Neural cell (in vitro differentiated cells): ENCODE measurements around the gene ZNF621.

Experiments used
- CTCF ChIP-seq: fragments of 450-650 bp; IDR thresholded peaks from 2 replicates; pipeline ENCODE4 v1.5.1; 2014; ENCODE audit warnings: antibody characterized with exemption, mild to moderate bottlenecking, moderate library complexity; ENCODE audit not compliant: poor library complexity, severe bottlenecking
- EP300 ChIP-seq: fragments of 450-650 bp; conservative IDR thresholded peaks from 2 replicates; pipeline ENCODE4 v1.6.1; 2014; ENCODE audit warnings: antibody characterized with exemption, mild to moderate bottlenecking, moderate library complexity; ENCODE audit not compliant: poor library complexity, severe bottlenecking
- EZH2 ChIP-seq: fragments of 200-600, 300-800 bp; shearing (Covaris generic), sonication (generic); IDR thresholded peaks from 2 replicates; pipeline ENCODE4 v1.6.1; 2014; ENCODE audit warnings: antibody characterized with exemption, low read length, borderline replicate concordance, mild to moderate bottlenecking; ENCODE audit not compliant: insufficient read depth, poor library complexity, severe bottlenecking

DNA sequence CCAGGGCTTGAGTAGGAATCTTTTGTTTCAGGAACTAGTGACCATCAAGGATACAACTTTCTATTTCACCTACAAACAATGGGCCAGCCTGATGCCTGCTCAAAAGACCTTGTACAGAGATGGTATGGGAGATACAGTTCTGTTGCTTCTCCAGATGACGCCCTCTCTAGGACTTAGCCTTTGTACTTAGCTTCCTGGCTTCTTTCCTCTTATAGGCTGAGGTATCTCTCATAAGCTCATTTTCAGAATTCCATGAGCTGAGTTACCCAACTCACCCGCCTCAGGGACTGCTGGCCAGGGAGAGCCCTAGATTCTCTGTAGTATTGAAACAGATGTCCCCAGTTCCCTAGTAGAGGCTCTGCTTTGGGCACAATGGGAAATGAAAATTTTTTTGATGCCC is 27.5 kb upstream of the ZNF621 start:
- no peak for TF ChIP-seq CTCF
- TF ChIP-seq EZH2: no peak
- TF ChIP-seq EP300: no peak
